GM18499 (cell line): Measurements from ENCODE around the gene CCDC80.
A peak's percentile ranks its signal among the peaks of the same experiment; 100 is the strongest.

Experiments used
- ATAC-seq: cut with Tn5 transposase; IDR thresholded peaks from one replicate; pipeline ENCODE4 v1.9.1; 2021; ENCODE audit warnings: moderate number of reproducible peaks; ENCODE audit not compliant: insufficient read depth, unreplicated experiment

Gene CCDC80

GRCh38 chr3:112637700-112638099 lies 3.2 kb downstream of the CCDC80 start:
- no peak for ATAC-seq

DNA sequence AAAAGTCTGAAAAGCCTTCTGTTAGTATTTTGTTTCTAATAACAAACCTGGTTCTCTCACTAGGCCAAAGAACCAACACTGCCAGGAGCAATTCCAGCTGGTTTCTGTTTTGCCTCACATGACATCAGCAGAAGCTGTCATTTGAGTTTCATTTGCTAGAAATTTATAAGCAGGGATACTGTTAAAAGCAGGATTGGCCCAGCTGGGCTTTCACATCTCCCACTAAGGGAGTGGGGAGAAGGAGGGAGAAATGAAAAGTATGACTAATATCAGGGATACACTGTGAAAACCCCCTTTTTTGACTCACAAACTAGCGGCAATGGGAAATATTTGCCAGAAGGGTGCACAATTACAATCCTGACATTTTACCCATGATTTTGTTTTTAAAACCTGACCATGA lies 5.3 kb downstream of the CCDC80 start:
- no peak for ATAC-seq

DNA sequence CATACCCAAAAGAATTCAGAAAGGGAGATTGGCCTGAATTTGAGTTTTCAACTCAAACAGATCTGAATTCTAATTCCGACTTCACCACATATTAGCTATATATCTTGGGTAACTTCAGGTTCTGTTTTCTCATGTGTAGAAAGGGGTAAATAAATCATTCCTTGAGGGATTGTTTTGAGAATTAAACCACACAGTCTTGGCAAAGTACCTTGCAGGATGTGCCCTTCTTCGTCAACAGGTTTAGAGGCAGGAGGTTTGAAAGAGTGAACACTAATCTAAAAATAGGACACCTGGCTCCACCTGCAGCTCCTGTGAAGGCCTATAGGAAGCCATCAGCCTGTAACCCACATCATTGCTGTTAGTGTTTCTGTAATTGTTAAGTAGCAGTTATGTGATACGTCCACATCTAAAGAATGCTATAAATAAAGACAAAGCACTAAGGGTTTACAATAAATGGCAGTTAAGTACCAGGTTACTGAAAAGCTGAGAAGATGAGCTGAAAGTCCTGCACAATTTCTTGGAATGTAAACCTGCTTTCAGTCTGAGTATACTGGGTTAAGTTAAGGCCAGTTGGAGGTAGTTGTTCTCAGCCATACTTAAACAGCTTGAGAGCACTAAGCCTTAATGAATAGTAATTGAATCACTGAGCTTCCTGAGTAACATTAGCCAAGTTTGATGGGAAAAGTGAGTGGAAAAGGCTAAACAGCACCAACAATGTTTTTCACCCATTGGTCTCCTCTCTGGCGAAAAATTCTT lies 6.0 kb downstream of the CCDC80 start:
- no peak for ATAC-seq

GRCh38 chr3:112633757-112634156 lies 7.2 kb downstream of the CCDC80 start:
- no peak for ATAC-seq

DNA sequence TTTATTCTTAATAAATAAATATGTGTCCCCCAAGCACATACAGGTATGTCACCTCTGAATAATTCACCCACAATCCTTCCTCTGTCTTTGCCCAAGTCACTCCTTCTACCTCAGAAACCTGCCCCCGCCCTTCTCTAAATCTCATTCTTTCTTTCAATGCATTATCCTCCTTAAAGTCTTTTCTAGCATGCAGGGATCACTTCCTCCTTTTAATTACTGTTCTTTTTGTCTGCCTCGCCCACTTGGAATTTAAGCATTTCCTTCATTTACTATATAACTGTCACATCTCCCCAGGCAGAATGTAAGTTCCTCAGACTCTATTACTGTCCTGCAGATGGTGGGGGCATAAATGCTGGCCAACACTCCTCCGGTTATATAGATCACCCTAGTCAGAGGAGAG lies 7.8 kb downstream of the CCDC80 start:
- no peak for ATAC-seq

DNA sequence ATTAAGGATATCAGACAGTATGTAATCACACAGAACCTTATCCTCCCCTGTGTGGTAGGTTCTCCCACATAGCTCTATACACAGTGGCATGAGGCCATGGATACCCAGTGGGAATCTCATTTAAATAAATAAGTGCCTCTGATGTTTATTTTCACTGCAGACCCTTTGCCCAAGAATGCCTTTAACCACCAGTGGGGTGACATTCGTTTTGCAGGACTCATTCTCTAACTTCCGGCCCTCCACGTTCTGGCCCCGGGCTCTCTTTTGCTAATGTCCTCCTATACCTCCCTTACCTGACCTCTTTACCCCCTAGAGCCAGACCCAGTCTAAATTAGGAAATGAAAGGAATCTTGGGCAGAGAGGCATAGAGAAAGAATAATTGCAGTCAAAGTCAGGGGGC lies 8.3 kb downstream of the CCDC80 start:
- ATAC-seq = no peak

GRCh38 chr3:112631257-112631656 lies 9.7 kb downstream of the CCDC80 start:
- ATAC-seq = no peak

DNA sequence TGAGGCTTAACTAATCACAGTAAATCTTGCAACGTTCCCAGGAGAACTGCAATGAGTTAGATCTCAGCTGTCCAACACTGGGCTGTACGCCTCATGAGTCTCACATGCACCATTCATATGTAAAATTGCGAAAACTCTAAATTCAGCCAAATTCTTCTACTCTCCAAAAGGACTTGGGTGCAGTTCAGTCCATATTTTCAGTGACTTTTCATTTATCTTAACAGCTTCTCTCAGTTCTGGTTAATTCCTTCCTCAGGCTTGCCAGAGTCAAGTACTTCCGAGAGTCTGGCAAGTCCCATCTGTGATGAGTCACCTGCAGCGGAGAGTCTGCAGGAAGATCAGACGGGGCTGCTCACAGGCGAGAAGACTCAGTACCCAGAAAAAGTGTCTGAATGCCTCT lies 11.5 kb downstream of the CCDC80 start:
- ATAC-seq = no peak

DNA sequence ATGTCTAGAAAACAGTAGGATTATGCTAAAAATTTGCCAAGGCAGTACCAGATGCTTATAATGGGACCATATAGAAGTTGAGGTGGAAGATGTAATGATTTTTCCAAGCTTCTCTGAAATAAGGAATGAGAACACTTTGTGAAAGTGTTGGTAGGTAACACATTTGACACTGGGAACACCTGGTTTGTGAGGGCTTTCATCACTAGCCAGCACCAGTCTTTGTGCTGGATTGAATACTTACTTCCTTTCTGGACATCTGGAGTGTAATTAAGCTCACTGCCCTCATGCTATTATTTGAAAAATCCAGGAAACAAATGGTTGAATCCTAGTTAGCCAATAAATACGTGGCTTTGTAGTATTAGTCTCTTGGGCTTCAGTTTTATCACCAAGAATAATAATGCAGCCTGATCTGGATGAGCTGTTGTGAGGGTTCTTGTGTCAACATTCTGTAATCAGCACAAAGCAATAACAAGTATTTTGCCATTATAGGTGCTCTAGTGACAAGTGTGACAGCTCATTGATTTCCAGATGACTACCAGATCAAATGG lies 12.9 kb downstream of the CCDC80 start:
- no peak for ATAC-seq

- ATAC-seq = no peak
Measured at GRCh38 chr3:112627419-112627818, 13.5 kb downstream of the CCDC80 start.

- no peak for ATAC-seq
Measured at GRCh38 chr3:112623717-112624116, 17.2 kb downstream of the CCDC80 start.

GRCh38 chr3:112623213-112623612 lies 17.7 kb downstream of the CCDC80 start:
- ATAC-seq = no peak

GRCh38 chr3:112619295-112619694 lies 21.6 kb downstream of the CCDC80 start:
- ATAC-seq = peak; percentile 66

DNA sequence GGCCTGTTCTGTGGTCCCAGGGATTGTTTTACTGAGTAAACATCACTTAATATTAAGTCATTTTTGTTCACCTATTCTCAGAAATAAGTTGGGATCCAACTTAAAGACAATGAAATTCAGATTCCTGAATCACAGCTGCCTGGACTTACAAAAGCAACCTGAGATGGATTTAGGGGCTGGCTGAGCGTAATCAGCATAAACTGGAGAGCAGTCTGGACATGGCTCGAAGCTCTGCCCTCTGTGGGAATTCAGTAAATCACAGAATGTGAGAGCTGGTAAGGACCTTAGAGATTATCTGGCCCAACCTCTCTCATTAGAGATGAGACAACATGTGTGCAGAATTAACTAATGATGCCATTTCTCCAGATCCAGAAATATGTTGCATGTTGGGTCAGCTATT lies 23.7 kb downstream of the CCDC80 start:
- no peak for ATAC-seq

DNA sequence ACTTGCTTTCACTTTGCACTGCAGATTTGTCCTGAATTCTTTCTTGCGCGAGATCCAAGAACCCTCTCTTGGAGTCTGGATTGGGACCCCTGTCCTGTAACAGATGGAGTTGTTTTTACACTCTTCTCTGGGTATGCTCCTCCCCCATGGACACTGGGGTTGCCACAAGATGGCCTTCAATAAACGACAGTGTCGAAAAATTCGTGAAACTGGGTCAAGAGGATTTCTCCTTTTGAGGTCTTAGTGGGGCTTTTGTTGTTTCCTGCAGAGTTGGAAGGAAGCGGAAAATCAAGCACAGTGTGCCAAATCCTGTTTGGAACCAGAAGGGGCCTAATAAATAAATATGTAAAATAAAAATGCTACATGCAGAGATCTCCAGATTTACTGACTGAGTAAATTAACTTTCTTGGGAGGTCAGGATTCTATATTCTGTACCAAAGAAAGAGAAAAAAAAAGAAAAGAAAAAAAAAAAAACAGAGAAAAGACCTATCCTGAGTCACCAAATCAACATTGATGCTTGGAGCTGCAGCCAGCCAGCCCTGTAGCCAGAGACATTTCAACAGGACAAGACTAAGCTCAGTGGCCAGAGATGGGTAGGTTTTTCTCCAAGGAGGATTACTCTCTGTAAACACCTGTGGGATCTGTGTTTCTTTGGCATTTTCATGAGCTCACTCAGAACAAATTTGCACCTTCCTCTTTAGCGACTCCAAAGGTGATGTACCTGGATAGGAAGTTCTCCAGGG lies 24.8 kb downstream of the CCDC80 start:
- ATAC-seq = no peak

- no peak for ATAC-seq
Measured at GRCh38 chr3:112611752-112612515, 29.0 kb downstream of the CCDC80 start.

DNA sequence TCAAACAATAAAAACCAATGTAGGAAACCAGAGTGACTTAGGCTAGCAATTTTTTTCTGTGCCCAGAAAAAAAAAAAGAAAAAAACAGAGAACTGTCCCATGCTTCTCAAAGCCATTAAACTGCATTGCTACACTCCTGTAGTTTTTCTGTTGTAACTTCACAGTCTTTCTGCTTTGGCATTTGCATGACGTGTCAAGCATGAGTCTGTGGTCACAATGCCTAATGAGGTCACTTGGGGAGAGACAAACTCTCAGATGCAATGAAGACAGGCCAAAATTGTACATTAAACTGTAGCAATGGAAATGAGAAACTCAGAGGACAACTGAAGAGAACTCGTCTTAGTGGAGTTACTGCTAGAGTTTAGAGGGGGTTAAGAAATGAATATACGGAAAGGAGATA lies 30.8 kb downstream of the CCDC80 start:
- ATAC-seq = no peak

- ATAC-seq = no peak
Measured at GRCh38 chr3:112607863-112608262, 33.1 kb downstream of the CCDC80 start.

DNA sequence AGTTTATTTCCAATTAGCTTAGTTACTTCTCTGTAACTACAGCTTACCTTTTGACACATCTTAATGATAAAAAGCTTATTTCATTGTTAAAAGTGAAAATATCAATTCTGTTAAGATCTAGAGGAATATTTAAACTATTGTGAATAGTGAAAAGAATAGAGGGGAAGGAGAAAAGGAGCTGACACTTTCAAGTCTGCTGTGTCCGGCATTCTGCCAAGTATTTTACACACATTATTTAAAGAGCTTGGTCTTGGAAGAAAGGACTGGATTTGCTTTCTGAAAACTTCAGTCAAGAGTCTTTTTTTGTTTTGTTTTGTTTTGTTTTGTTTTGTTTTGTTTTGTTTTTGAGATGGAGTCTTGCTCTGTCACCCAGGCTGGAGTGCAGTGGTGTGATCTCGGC lies 34.8 kb downstream of the CCDC80 start:
- ATAC-seq = no peak

DNA sequence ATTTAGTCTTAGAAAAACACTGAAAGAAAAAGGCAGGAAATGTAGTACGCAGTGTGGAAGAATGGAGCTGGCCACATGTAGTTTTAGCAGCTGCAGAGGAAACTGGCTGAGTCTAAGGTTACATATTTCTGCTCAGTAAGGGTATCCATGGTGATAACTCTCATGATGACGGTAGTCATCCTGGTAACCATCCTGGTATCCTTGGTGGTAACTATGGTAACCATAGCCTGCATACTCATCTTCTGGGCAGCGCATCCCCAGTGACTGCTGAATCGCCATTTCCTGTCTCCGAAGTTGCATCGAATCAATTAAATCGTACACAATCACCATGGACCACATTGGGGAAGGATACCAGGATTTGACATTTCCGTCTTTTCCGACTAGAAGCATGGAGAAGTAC lies 35.7 kb downstream of the CCDC80 start:
- no peak for ATAC-seq

DNA sequence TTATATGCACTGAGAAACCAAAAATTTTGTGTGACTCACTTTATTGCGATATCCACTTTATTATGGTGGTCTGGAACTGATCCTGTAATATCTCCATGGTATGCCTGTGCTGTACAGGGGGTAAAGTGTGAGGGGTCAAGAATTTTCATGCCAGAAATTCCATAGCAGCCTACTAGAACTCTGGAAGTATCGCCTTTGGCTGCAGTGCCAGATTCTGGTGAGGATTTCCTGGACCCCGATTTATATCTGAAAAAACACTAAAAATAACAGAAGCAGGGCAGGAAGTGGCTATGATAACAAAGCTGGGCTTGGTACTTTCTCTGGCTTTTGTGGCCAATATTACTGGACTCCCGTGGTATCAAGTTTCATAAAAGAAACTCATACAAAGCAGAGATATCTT lies 36.4 kb downstream of the CCDC80 start:
- ATAC-seq = no peak
